ENCODE results near the gene KLK6. TPM values are rescaled to one million over a fixed set of nuclear protein-coding genes. Genes with fewer than 3 reads are reported as not detected.

KLK6 gene
- total RNA-seq, 1 donor from 2014 or later, result 10.3 TPM

- no peaks in the 10 kb centered on the region for H3K9me3 ChIP-seq
- no peak for TF ChIP-seq POLR2AphosphoS5 (IDR thresholded peaks at IDR 0.05; ENCODE audit: insufficient read depth in 1 of 2, low read depth in 1 of 2)
- TF ChIP-seq POLR2A (IDR thresholded peaks at IDR 0.05), result no peak
- TF ChIP-seq CTCF (IDR thresholded peaks at IDR 0.05), result no peak
- H3K27me3 ChIP-seq, result no peaks in the 10 kb centered on the region
- DNase-seq (ENCODE audit: extremely low spot score in 2 of 2), result no peak
- H3K36me3 ChIP-seq, result no peaks in the 10 kb centered on the region
- peaks cover 6% of the 10 kb centered on the region for H3K4me1 ChIP-seq
- H3K27ac ChIP-seq, result no peak overlapping the region
- intact Hi-C loops (cut with DNase I), result no loop called here
- no peak overlapping the region for H3K4me3 ChIP-seq
These were observed 38.1 kb upstream of the KLK6 start for GRCh38 chr19:51007488-51007887.

DNA sequence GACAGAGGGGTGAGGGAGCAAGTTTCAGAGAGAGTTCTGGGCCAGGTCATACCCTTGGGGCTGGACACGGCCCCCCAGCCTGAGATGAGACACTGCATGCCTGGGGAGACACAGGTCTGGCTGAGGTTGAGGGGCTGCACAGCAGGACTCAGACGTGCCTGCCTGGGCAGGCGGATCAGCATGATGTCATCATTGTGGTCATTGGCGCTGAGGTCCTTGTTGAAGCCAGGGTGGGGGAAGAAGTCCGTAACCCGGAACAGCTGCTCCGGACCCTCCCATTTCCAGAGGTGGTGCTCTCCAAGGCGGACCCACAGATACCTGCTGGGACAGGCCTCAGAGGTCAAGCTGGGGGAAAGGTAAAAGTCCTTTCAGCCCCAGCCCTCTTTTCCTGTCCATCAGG lies 37.0 kb upstream of the KLK6 start:
- no peaks in the 10 kb centered on the region for H3K27me3 ChIP-seq
- DNase-seq (ENCODE audit: extremely low spot score in 2 of 2), result no peak
- peaks cover 6% of the 10 kb centered on the region for H3K4me1 ChIP-seq
- H3K27ac ChIP-seq, result no peak overlapping the region
- H3K9me3 ChIP-seq, result no peaks in the 10 kb centered on the region
- TF ChIP-seq POLR2AphosphoS5 (IDR thresholded peaks at IDR 0.05; ENCODE audit: insufficient read depth in 1 of 2, low read depth in 1 of 2) (no peak), POLR2A (IDR thresholded peaks at IDR 0.05) (no peak), CTCF (IDR thresholded peaks at IDR 0.05) (no peak)
- intact Hi-C loops (cut with DNase I), result no loop called here
- no peak overlapping the region for H3K4me3 ChIP-seq
- no peaks in the 10 kb centered on the region for H3K36me3 ChIP-seq

DNA sequence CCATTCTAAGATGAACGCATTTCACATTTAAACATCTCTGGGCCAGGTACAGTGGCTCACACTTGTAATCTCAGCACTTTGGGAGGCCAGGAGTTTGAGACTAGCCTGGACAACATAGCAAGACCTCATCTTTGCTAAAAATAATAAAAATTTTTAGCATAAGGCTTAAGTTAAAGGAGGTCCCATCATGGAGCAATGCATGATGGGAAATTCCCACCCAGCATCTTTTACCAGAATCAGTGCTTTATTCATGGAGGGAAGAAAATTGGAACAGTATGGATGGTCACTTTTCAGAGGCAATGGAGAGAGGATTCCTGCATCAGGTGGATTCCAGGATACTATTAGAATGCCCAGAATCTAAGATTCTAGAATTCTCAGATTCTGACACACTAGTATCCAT lies 35.9 kb upstream of the KLK6 start:
- no peak for DNase-seq (ENCODE audit: extremely low spot score in 2 of 2)
- Histone ChIP-seq H3K36me3 (no peaks in the 10 kb centered on the region), H3K9me3 (no peaks in the 10 kb centered on the region), H3K27me3 (no peaks in the 10 kb centered on the region), H3K4me3 (no peak overlapping the region), H3K27ac (no peak overlapping the region), H3K4me1 (peaks cover 6% of the 10 kb centered on the region)
- intact Hi-C loops (cut with DNase I), result no loop called here
- no peak for TF ChIP-seq POLR2AphosphoS5 (IDR thresholded peaks at IDR 0.05; ENCODE audit: insufficient read depth in 1 of 2, low read depth in 1 of 2)
- no peak for TF ChIP-seq CTCF (IDR thresholded peaks at IDR 0.05)
- TF ChIP-seq POLR2A (IDR thresholded peaks at IDR 0.05), result no peak

- Histone ChIP-seq H3K27me3 (no peaks in the 10 kb centered on the region), H3K4me3 (no peak overlapping the region), H3K36me3 (no peaks in the 10 kb centered on the region), H3K27ac (no peak overlapping the region), H3K4me1 (no peaks in the 10 kb centered on the region), H3K9me3 (no peaks in the 10 kb centered on the region)
- no peak for TF ChIP-seq POLR2A (IDR thresholded peaks at IDR 0.05)
- intact Hi-C loops (cut with DNase I), result no loop called here
- no peak for DNase-seq (ENCODE audit: extremely low spot score in 2 of 2)
These were observed 33.9 kb upstream of the KLK6 start for GRCh38 chr19:51003316-51003715.

DNA sequence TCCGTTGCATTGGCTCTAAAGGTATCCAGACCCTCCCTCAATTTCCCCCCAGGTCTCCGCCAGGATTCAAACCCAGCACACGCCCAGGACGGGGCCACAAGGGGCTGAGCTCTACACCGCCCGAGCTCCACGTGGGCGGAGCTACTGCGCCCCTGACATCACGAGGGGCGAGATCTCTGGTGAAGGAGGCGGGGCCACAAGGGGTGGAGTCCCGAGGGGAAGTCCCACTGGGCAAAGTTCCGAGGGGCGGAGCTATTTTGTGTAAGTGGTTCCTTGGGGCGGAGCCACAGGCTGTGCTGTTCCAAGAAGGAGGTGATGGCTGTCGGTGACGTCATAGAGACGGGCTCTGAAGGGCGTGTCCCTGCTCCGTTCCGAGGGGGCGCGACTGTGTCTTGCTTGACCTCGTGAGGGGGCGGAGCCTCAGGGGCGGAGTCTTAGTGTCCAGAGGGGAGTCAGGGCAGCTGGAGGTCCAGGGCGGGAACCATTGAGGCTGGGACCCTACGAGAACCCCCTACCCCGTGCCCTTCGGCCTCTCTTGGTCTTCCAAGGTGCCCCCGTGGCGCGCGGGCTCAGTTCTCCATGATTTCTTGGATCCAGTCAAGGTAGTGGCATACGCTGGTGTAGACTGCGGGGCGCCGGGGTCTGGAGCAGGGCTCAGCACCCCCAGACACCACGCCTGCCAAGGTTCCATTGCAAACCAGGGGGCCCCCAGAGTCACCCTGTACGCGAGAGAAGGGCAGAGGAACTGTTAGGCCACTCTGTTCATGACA lies 33.3 kb upstream of the KLK6 start:
- Histone ChIP-seq H3K4me3 (no peak overlapping the region), H3K9me3 (no peaks in the 10 kb centered on the region), H3K4me1 (no peaks in the 10 kb centered on the region), H3K27ac (no peak overlapping the region), H3K27me3 (no peaks in the 10 kb centered on the region), H3K36me3 (no peaks in the 10 kb centered on the region)
- intact Hi-C loops (cut with DNase I), result no loop called here
- DNase-seq (ENCODE audit: extremely low spot score in 2 of 2), result no peak
- TF ChIP-seq POLR2AphosphoS5 (IDR thresholded peaks at IDR 0.05; ENCODE audit: insufficient read depth in 1 of 2, low read depth in 1 of 2), result peak in 1 of 2 donors; percentile 43
- TF ChIP-seq CTCF (IDR thresholded peaks at IDR 0.05), result no peak
